DMS114 treated with DMSO at 0.1 percent for 48 hours (cell line): ENCODE measurements around the gene DHRS3.

Experiments
- DNase-seq: peaks from one replicate; lab custom pipeline; 2025; ENCODE audit not compliant: unreplicated experiment; lab: John Stamatoyannopoulos, UW

The DHRS3 gene

GRCh38 chr1:12599657-12600056 lies 18.4 kb downstream of the DHRS3 start:
- DNase-seq, result no peak

GRCh38 chr1:12598974-12599373 lies 19.0 kb downstream of the DHRS3 start:
- DNase-seq, result no peak

GRCh38 chr1:12597792-12598191 lies 20.2 kb downstream of the DHRS3 start:
- no peak for DNase-seq

GRCh38 chr1:12596007-12596821 lies 21.8 kb downstream of the DHRS3 start:
- DNase-seq, result no peak

- DNase-seq, result no peak
Observed at GRCh38 chr1:12595757-12596006, 22.3 kb downstream of the DHRS3 start.

- no peak for DNase-seq
Observed at GRCh38 chr1:12594966-12595756, 22.8 kb downstream of the DHRS3 start.

- no peak for DNase-seq
Observed at GRCh38 chr1:12594490-12594889, 23.5 kb downstream of the DHRS3 start.

- no peak for DNase-seq
Observed at GRCh38 chr1:12593621-12594066, 24.4 kb downstream of the DHRS3 start.

GRCh38 chr1:12592496-12592895 lies 25.5 kb downstream of the DHRS3 start:
- no peak for DNase-seq

- DNase-seq, result no peak
Observed at GRCh38 chr1:12591267-12591938, 26.6 kb downstream of the DHRS3 start.

GRCh38 chr1:12588695-12589094 lies 29.3 kb downstream of the DHRS3 start:
- no peak for DNase-seq

- no peak for DNase-seq
Observed at GRCh38 chr1:12587981-12588640, 29.9 kb downstream of the DHRS3 start.

- no peak for DNase-seq
Observed at GRCh38 chr1:12585951-12586942, 31.8 kb downstream of the DHRS3 start.

- no peak for DNase-seq
Observed at GRCh38 chr1:12585536-12585935, 32.5 kb downstream of the DHRS3 start.

- no peak for DNase-seq
Observed at GRCh38 chr1:12584900-12585525, 33.0 kb downstream of the DHRS3 start.

- no peak for DNase-seq
Observed at GRCh38 chr1:12583484-12583883, 34.5 kb downstream of the DHRS3 start.

- no peak for DNase-seq
Observed at GRCh38 chr1:12582649-12583048, 35.4 kb downstream of the DHRS3 start.

GRCh38 chr1:12581179-12581578 lies 36.8 kb downstream of the DHRS3 start:
- DNase-seq, result no peak

GRCh38 chr1:12580054-12580887 lies 37.7 kb downstream of the DHRS3 start:
- no peak for DNase-seq
